A549 (cell line): ENCODE data around the gene CBR3. TPM values are rescaled to one million over a fixed set of nuclear protein-coding genes. Genes with fewer than 3 reads are reported as not detected.

Experiments used
- ATAC-seq, 2 experiments: fragments of 200-7000 bp in 1 of 2; fragments of >200 bp in 1 of 2; cut with Nextera tagmentation in 1 of 2; cut with Tn5 transposase in 1 of 2; 3 replicates each; pipeline versions ENCODE4 v1.8.0 to v1.9.1; 2018 to 2020; ENCODE audit warnings: mild to moderate bottlenecking in 1 of 2, moderate library complexity in 1 of 2
- CTCF ChIA-PET: fragments of 300-600 bp; sonication (Branson Sonifier 250); formaldehyde crosslinking; extraction: SDS; loops from one replicate; lab custom pipeline; 2021; ENCODE audit warnings: antibody characterized with exemption, inconsistent platforms; lab: Yijun Ruan, JAX
- POLR2A ChIA-PET: fragments of 350-600 bp; formaldehyde crosslinking; extraction: SDS; loops from one replicate; lab custom pipeline; 2021; ENCODE audit warnings: antibody characterized with exemption, inconsistent platforms; lab: Yijun Ruan, JAX
- DNase-seq, 2 experiments: peaks; one replicate each; pipeline versions ENCODE4 v3.0.0 to v3.0.0-alpha.2; 2011 to 2016; ENCODE audit warnings: low read depth in 1 of 2, low spot score in 1 of 2
- FAIRE-seq: peaks from 2 replicates; lab custom pipeline; 2011; peaks lifted over from hg19 to GRCh38; lab: Jason Lieb, UNC
- H3K27ac ChIP-seq, 2 experiments: fragments of >200 bp; sonication (Bioruptor Twin); formaldehyde crosslinking; 3 replicates each; pipeline ENCODE4 v1.5.1; 2016 to 2017
- H3K4me1 ChIP-seq: fragments of >200 bp; sonication (Bioruptor Twin); formaldehyde crosslinking; 3 replicates; pipeline ENCODE4 v1.6.1; 2016
- H3K4me2 ChIP-seq: fragments of >200 bp; sonication (Bioruptor Twin); formaldehyde crosslinking; 3 replicates; pipeline ENCODE4 v1.6.1; 2016
- H3K4me3 ChIP-seq: fragments of >200 bp; sonication (Bioruptor Twin); formaldehyde crosslinking; 3 replicates; pipeline ENCODE4 v1.5.1; 2016
- H3K9me3 ChIP-seq: fragments of >200 bp; sonication (Bioruptor Twin); formaldehyde crosslinking; 3 replicates; pipeline ENCODE4 v1.6.1; 2016
- ATOH8 ChIP-seq: fragments of 250-450 bp; sonication (Bioruptor Pico); IDR thresholded peaks from 2 replicates; pipeline ENCODE4 v1.5.0; 2020; ENCODE audit warnings: low read depth, mild to moderate bottlenecking, moderate library complexity
- BHLHE40 ChIP-seq: IDR thresholded peaks from 2 replicates; pipeline ENCODE4 v1.6.1; 2012; ENCODE audit warnings: low read depth, low read length, inconsistent platforms
- CBX8 ChIP-seq: fragments of 200-600 bp; sonication (generic); IDR thresholded peaks from 2 replicates; pipeline ENCODE4 v1.6.1; 2016
- CEBPB ChIP-seq, 2 experiments: fragments of >200 bp in 1 of 2; sonication (Bioruptor Twin) in 1 of 2; formaldehyde crosslinking in 1 of 2; IDR thresholded peaks; 2 replicates each; pipeline ENCODE4 v1.6.1; 2012 to 2016
- CHD2 ChIP-seq: fragments of 150-350 bp; IDR thresholded peaks from 2 replicates; pipeline ENCODE4 v1.6.1; 2014; ENCODE audit warnings: low read length; ENCODE audit not compliant: partially characterized antibody
- E2F6 ChIP-seq: IDR thresholded peaks from 2 replicates; pipeline ENCODE4 v1.6.1; 2012; ENCODE audit warnings: low read depth, borderline replicate concordance
- EHF ChIP-seq: fragments of 250-450 bp; sonication (Bioruptor Pico); IDR thresholded peaks from 2 replicates; pipeline ENCODE4 v1.5.0; 2020; ENCODE audit warnings: mild to moderate bottlenecking
- ELK1 ChIP-seq: fragments of 150-350 bp; IDR thresholded peaks from 2 replicates; pipeline ENCODE4 v1.6.1; 2014; ENCODE audit warnings: low read depth, mild to moderate bottlenecking, low read length
- EP300 ChIP-seq, 2 experiments: fragments of >200 bp; sonication (Bioruptor Twin); formaldehyde crosslinking; IDR thresholded peaks; 2 replicates in 1 of 2; 3 replicates in 1 of 2; pipeline ENCODE4 v1.6.1; 2016 to 2017
- FOXS1 ChIP-seq: fragments of 250-450 bp; sonication (Bioruptor Pico); IDR thresholded peaks from 2 replicates; pipeline ENCODE4 v1.5.0; 2020; ENCODE audit warnings: mild to moderate bottlenecking, moderate library complexity
- HES2 ChIP-seq: fragments of >200 bp; sonication (Bioruptor Twin); formaldehyde crosslinking; IDR thresholded peaks from 2 replicates; pipeline ENCODE4 v1.6.1; 2016
- HMGXB4 ChIP-seq: fragments of 250-450 bp; sonication (Bioruptor Pico); IDR thresholded peaks from 2 replicates; pipeline ENCODE4 v1.5.0; 2021; ENCODE audit warnings: mild to moderate bottlenecking, moderate library complexity, borderline replicate concordance
- HOXB13 ChIP-seq: fragments of 250-450 bp; sonication (Bioruptor Pico); IDR thresholded peaks from 2 replicates; pipeline ENCODE4 v1.5.0; 2020; ENCODE audit warnings: low read depth, mild to moderate bottlenecking, moderate library complexity
- HOXB5 ChIP-seq: fragments of 250-450 bp; sonication (Bioruptor Pico); IDR thresholded peaks from 2 replicates; pipeline ENCODE4 v1.5.0; 2020; ENCODE audit warnings: mild to moderate bottlenecking, moderate library complexity
- JUN ChIP-seq, 2 experiments: fragments of >200 bp; sonication (Bioruptor Twin); formaldehyde crosslinking; IDR thresholded peaks; 2 replicates in 1 of 2; 3 replicates in 1 of 2; pipeline ENCODE4 v1.6.1; 2016 to 2017
- JUNB ChIP-seq: fragments of >200 bp; sonication (Bioruptor Twin); formaldehyde crosslinking; IDR thresholded peaks from 2 replicates; pipeline ENCODE4 v1.6.1; 2016
- KDM5A ChIP-seq: fragments of 200-600 bp; sonication (generic); IDR thresholded peaks from 2 replicates; pipeline ENCODE4 v1.6.1; 2016; ENCODE audit warnings: antibody characterized with exemption, mild to moderate bottlenecking
- MAX ChIP-seq: IDR thresholded peaks from 2 replicates; pipeline ENCODE4 v1.6.1; 2012
- MAZ ChIP-seq: fragments of 150-350 bp; IDR thresholded peaks from 2 replicates; pipeline ENCODE4 v1.6.1; 2014; ENCODE audit warnings: antibody characterized with exemption, low read depth, low read length, borderline replicate concordance
- MYC ChIP-seq: IDR thresholded peaks from 2 replicates; pipeline ENCODE4 v1.6.1; 2012; ENCODE audit warnings: mild to moderate bottlenecking, inconsistent platforms, low read length, improper control_type of control experiment, borderline replicate concordance
- NFE2L2 ChIP-seq: fragments of 150-350 bp; conservative IDR thresholded peaks from 2 replicates; pipeline ENCODE4 v1.6.1; 2014; ENCODE audit warnings: low read length
- POLR2A ChIP-seq: IDR thresholded peaks from 2 replicates; pipeline ENCODE4 v1.6.1; 2012; ENCODE audit warnings: mild to moderate bottlenecking, low read length
- RAD21 ChIP-seq, 2 experiments: fragments of >200 bp in 1 of 2; sonication (Bioruptor Twin) in 1 of 2; formaldehyde crosslinking in 1 of 2; IDR thresholded peaks in 1 of 2; conservative IDR thresholded peaks in 1 of 2; 2 replicates in 1 of 2; 3 replicates in 1 of 2; pipeline ENCODE4 v1.6.1; 2012 to 2018; ENCODE audit warnings: inconsistent platforms in 1 of 2
- RARB ChIP-seq: fragments of 250-450 bp; sonication (Bioruptor Pico); IDR thresholded peaks from 2 replicates; pipeline ENCODE4 v1.8.0; 2021; ENCODE audit warnings: mild to moderate bottlenecking, moderate library complexity
- RCOR1 ChIP-seq: fragments of 150-350 bp; IDR thresholded peaks from 2 replicates; pipeline ENCODE4 v1.6.1; 2014; ENCODE audit warnings: antibody characterized with exemption, low read length, low read depth
- RNF2 ChIP-seq: fragments of 200-600 bp; sonication (generic); IDR thresholded peaks from 2 replicates; pipeline ENCODE4 v1.6.1; 2016; ENCODE audit warnings: low read depth, mild to moderate bottlenecking, antibody characterized with exemption, moderate library complexity, borderline replicate concordance
- SREBF2 ChIP-seq: fragments of 450-650 bp; IDR thresholded peaks from 2 replicates; pipeline ENCODE4 v1.6.1; 2014; ENCODE audit warnings: mild to moderate bottlenecking, moderate library complexity
- TFCP2L1 ChIP-seq: fragments of 250-450 bp; sonication (Bioruptor Pico); IDR thresholded peaks from 2 replicates; pipeline ENCODE4 v1.5.0; 2021; ENCODE audit warnings: mild to moderate bottlenecking
- ZC3H11A ChIP-seq: fragments of 450-650 bp; IDR thresholded peaks from 2 replicates; pipeline ENCODE4 v1.6.1; 2014; ENCODE audit warnings: antibody characterized with exemption, mild to moderate bottlenecking
- ZFP36 ChIP-seq: fragments of 450-650 bp; IDR thresholded peaks from 2 replicates; pipeline ENCODE4 v1.6.1; 2014; ENCODE audit warnings: borderline replicate concordance; ENCODE audit not compliant: partially characterized antibody
- ZNF302 ChIP-seq: fragments of 250-450 bp; sonication (Bioruptor Pico); IDR thresholded peaks from 2 replicates; pipeline ENCODE4 v1.9.0; 2021; ENCODE audit warnings: inconsistent platforms, mild to moderate bottlenecking, moderate library complexity
- WGBS: methylation state at CpG from one replicate; pipeline ENCODE4 v1.1.6; 2017; ENCODE audit errors: missing lambda C conversion rate; 5-methylcytosine and 5-hydroxymethylcytosine counted together
- polyA plus RNA-seq, 4 experiments: library from polyadenylated mRNA; depleted of rRNA in 3 of 4; stranded (reverse); fragments of >200 nt; fragmentation: RNase III in 1 of 4; extraction: RNeasy Plus Mini Kit Qiagen cat#74134 plus additional on column Dnase treatment in 1 of 4; gene quantifications; 2 replicates in 3 of 4; 3 replicates in 1 of 4; pipeline ENCODE4 v1.2.3, GENCODE V29; 2011 to 2017

The CBR3 gene
- polyA plus RNA-seq, 2 of the 4 experiments (the other 2 are of a cell fraction): 5.9 to 6.1 TPM

- Histone ChIP-seq H3K9me3 (no peaks in the 10 kb centered on the region), H3K4me3 (no peak overlapping the region), H3K4me2 (no peak overlapping the region), H3K27ac (no peak overlapping the region), H3K4me1 (no peaks in the 10 kb centered on the region)
- 52% methylated on average over 1 of the region's 1 CpG for WGBS
- ChIA-PET POLR2A (no interaction called here), CTCF (interaction anchor here (1.4 kb wide), 1 partner anchor 16 kb away, joined by 6 read pairs; no protein-coding TSS in a partner anchor)
- DNase-seq (no peak), ATAC-seq (no peak), FAIRE-seq (no peak)
- TF ChIP-seq ZFP36 (no peak), POLR2A (no peak), E2F6 (no peak), ZNF302 (CRISPR knock-in tag) (no peak), HES2 (no peak), CHD2 (no peak), JUN (IDR thresholded peaks at IDR 0.05) (no peak), HOXB5 (CRISPR knock-in tag) (no peak), NFE2L2 (no peak), ELK1 (no peak), RCOR1 (no peak), FOXS1 (CRISPR knock-in tag) (no peak), ZC3H11A (no peak), MAX (no peak), EHF (CRISPR knock-in tag) (no peak), MYC (no peak), RARB (no peak), RAD21 (conservative IDR thresholded peaks at IDR 0.05 in 1 of 2, IDR thresholded peaks at IDR 0.05 in 1 of 2) (no peak), MAZ (no peak)
Observed at GRCh38 chr21:36096398-36097290, 38.2 kb upstream of the CBR3 start.

- Histone ChIP-seq H3K4me1 (no peaks in the 10 kb centered on the region), H3K27ac (no peak overlapping the region), H3K9me3 (no peaks in the 10 kb centered on the region), H3K4me2 (no peak overlapping the region; the same call in 2 of the 3 replicates), H3K4me3 (no peak overlapping the region)
- no peak for FAIRE-seq
- ChIA-PET POLR2A (no interaction called here), CTCF (interaction anchor here (1.4 kb wide), 2 partner anchors 15 kb away, joined by 5 to 6 read pairs; no protein-coding TSS in a partner anchor)
- TF ChIP-seq HOXB5 (CRISPR knock-in tag): no peak
- TF ChIP-seq JUNB: no peak
- no peak for TF ChIP-seq HOXB13 (CRISPR knock-in tag)
- no peak for TF ChIP-seq EHF (CRISPR knock-in tag)
- TF ChIP-seq SREBF2: no peak
- no peak for TF ChIP-seq RNF2
- TF ChIP-seq HMGXB4 (CRISPR knock-in tag): no peak
- no peak for TF ChIP-seq TFCP2L1
- TF ChIP-seq ZNF302 (CRISPR knock-in tag): no peak
- TF ChIP-seq BHLHE40: no peak
- TF ChIP-seq JUN (IDR thresholded peaks at IDR 0.05): no peak
- no peak for TF ChIP-seq RAD21 (conservative IDR thresholded peaks at IDR 0.05 in 1 of 2, IDR thresholded peaks at IDR 0.05 in 1 of 2)
- TF ChIP-seq CBX8: no peak
- no peak for TF ChIP-seq CEBPB (IDR thresholded peaks at IDR 0.05)
- no peak for TF ChIP-seq KDM5A
- no peak for TF ChIP-seq ATOH8
- TF ChIP-seq EP300 (IDR thresholded peaks at IDR 0.05): no peak
- no peak for TF ChIP-seq NFE2L2
- DNase-seq: no peak
- ATAC-seq: no peak
- 76% methylated on average over 8 of the region's 8 CpGs for WGBS
Observed at GRCh38 chr21:36097427-36098181, 37.3 kb upstream of the CBR3 start.
